Neural progenitor cell (in vitro differentiated cells): ENCODE data around the gene EP400. TPM values are rescaled to one million over a fixed set of nuclear protein-coding genes. Genes with fewer than 3 reads are reported as not detected.

Experiments used
- DNase-seq: peaks from one replicate; pipeline ENCODE4 v3.0.0-alpha.2; 2016; ENCODE audit warnings: low spot score
- H2AFZ ChIP-seq: fragments of 200-600 bp; sonication (generic); replicated peaks from 2 replicates; pipeline ENCODE4 v1.6.1; 2016; ENCODE audit warnings: antibody characterized with exemption
- H3F3A ChIP-seq: fragments of 200-600 bp; sonication (generic); 2 replicates; pipeline ENCODE4 v1.6.1; 2016; ENCODE audit warnings: antibody characterized with exemption, low read depth
- H3K27ac ChIP-seq: fragments of 200-600 bp; sonication (generic); 2 replicates; pipeline ENCODE4 v1.5.1; 2016; ENCODE audit warnings: mild to moderate bottlenecking
- H3K27me3 ChIP-seq: fragments of 200-600 bp; sonication (generic); 2 replicates; pipeline ENCODE4 v1.6.1; 2016; ENCODE audit warnings: mild to moderate bottlenecking, moderate library complexity
- H3K36me3 ChIP-seq: fragments of 200-600 bp; sonication (generic); 2 replicates; pipeline ENCODE4 v1.5.1; 2016
- H3K4me1 ChIP-seq: fragments of 200-600 bp; sonication (generic); 2 replicates; pipeline ENCODE4 v1.6.1; 2016; ENCODE audit warnings: mixed run types
- H3K4me2 ChIP-seq: fragments of 200-600 bp; sonication (generic); 2 replicates; pipeline ENCODE4 v1.6.1; 2016
- H3K4me3 ChIP-seq: fragments of 200-600 bp; sonication (generic); 2 replicates; pipeline ENCODE4 v1.5.1; 2016
- H3K79me2 ChIP-seq: fragments of 200-600 bp; sonication (generic); 2 replicates; pipeline ENCODE4 v1.6.1; 2016; ENCODE audit warnings: low read depth
- H3K9ac ChIP-seq: fragments of 200-600 bp; sonication (generic); 2 replicates; pipeline ENCODE4 v1.6.1; 2016
- H3K9me3 ChIP-seq: fragments of 200-600 bp; sonication (generic); 2 replicates; pipeline ENCODE4 v1.5.1; 2016; ENCODE audit warnings: low read depth
- H4K20me1 ChIP-seq: fragments of 200-600 bp; sonication (generic); 2 replicates; pipeline ENCODE4 v1.6.1; 2016; ENCODE audit warnings: low read depth
- H3K27ac Mint-ChIP-seq: 3 replicates; pipeline ENCODE4 v1.8.0; 2021; ENCODE audit warnings: mixed read lengths
- H3K27me3 Mint-ChIP-seq: 2 replicates; pipeline ENCODE4 v1.8.0; 2022; ENCODE audit warnings: low read depth, mild to moderate bottlenecking, inconsistent platforms, moderate library complexity, mixed read lengths; ENCODE audit not compliant: insufficient read depth
- H3K36me3 Mint-ChIP-seq: 3 replicates; pipeline ENCODE4 v1.8.0; 2021; ENCODE audit warnings: mixed read lengths
- H3K4me1 Mint-ChIP-seq: 3 replicates; pipeline ENCODE4 v1.8.0; 2021; ENCODE audit warnings: mixed read lengths
- H3K4me3 Mint-ChIP-seq: 3 replicates; pipeline ENCODE4 v1.8.0; 2021; ENCODE audit warnings: mild to moderate bottlenecking, moderate library complexity, mixed read lengths
- H3K9me3 Mint-ChIP-seq: 3 replicates; pipeline ENCODE4 v1.8.0; 2020; ENCODE audit warnings: mixed read lengths
- CTCF ChIP-seq: fragments of 200-600 bp; sonication (generic); IDR thresholded peaks from 2 replicates; pipeline ENCODE4 v1.5.1; 2017; ENCODE audit warnings: antibody characterized with exemption, mild to moderate bottlenecking
- EZH2 ChIP-seq: fragments of 200-600 bp; sonication (generic); IDR thresholded peaks from 2 replicates; pipeline ENCODE4 v1.6.1; 2017; ENCODE audit warnings: antibody characterized with exemption, mild to moderate bottlenecking, moderate library complexity
- EZH2phosphoT487 ChIP-seq: fragments of 200-600 bp; sonication (generic); IDR thresholded peaks from 2 replicates; pipeline ENCODE4 v1.6.1; 2017; ENCODE audit warnings: antibody characterized with exemption
- total RNA-seq: library from RNA; depleted of rRNA; stranded (reverse); fragments of >200 nt; gene quantifications from 2 replicates; pipeline ENCODE4 v1.2.3, GENCODE V29; 2015; ENCODE audit warnings: low replicate concordance

Gene EP400, protein sequence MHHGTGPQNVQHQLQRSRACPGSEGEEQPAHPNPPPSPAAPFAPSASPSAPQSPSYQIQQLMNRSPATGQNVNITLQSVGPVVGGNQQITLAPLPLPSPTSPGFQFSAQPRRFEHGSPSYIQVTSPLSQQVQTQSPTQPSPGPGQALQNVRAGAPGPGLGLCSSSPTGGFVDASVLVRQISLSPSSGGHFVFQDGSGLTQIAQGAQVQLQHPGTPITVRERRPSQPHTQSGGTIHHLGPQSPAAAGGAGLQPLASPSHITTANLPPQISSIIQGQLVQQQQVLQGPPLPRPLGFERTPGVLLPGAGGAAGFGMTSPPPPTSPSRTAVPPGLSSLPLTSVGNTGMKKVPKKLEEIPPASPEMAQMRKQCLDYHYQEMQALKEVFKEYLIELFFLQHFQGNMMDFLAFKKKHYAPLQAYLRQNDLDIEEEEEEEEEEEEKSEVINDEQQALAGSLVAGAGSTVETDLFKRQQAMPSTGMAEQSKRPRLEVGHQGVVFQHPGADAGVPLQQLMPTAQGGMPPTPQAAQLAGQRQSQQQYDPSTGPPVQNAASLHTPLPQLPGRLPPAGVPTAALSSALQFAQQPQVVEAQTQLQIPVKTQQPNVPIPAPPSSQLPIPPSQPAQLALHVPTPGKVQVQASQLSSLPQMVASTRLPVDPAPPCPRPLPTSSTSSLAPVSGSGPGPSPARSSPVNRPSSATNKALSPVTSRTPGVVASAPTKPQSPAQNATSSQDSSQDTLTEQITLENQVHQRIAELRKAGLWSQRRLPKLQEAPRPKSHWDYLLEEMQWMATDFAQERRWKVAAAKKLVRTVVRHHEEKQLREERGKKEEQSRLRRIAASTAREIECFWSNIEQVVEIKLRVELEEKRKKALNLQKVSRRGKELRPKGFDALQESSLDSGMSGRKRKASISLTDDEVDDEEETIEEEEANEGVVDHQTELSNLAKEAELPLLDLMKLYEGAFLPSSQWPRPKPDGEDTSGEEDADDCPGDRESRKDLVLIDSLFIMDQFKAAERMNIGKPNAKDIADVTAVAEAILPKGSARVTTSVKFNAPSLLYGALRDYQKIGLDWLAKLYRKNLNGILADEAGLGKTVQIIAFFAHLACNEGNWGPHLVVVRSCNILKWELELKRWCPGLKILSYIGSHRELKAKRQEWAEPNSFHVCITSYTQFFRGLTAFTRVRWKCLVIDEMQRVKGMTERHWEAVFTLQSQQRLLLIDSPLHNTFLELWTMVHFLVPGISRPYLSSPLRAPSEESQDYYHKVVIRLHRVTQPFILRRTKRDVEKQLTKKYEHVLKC (N-terminal part only)
- 16.3 and 21.2 TPM in 2 replicates for total RNA-seq

DNA sequence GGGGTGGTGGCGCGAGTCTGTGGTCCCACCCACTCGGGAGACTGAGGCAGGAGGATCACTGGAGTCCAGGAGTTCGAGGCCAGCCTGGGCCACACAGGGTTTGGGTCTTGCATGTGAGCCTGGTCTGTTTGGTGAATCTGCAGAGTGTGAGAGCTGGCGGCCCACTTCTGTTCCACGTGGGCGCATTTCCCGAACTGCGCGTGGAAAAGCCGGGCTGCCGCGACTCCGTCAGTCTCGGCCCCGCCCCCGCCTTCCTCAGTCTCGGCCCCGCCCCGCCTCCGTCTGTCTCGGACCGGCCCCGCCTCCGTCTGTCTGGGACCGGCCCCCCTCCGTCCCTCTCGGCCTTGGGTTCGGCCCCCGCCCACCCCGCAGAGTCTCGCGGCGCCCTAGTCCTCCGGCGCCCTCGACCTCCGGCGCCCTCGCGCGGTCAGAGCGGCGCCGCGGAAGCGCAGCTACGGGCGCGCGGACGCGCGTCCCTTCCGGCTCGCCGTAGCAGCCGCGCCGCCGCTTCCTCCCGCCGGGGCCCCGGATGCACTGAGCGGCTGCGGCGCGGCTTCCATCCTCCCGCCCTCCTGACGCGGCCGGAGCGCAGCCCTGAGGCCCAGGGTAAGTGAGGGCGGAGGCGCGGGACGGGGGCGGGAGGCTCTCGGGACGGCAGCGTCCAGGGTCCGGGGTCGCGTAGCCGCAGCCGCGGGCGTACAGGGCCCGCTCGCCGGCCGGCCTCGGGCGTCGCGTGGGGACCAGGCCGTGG lies at the start of gene EP400:
EP400 (plus strand) TSS at position 512 of the 751 bp plus-strand sequence. CDS start 10,678 bp downstream, outside the sequence.
- Histone ChIP-seq H2AFZ (peak within 1 kb of the TSS; percentile 81), H3K4me2 (peak within 1 kb of the TSS; percentile 99), H3K9me3 (no peaks in the 10 kb centered on the region), H3K9ac (peak within 1 kb of the TSS; percentile 83), H3K4me3 (peak within 1 kb of the TSS; percentile 92), H3K27ac (no peak within 1 kb of the TSS), H3K4me1 (no peaks in the 10 kb centered on the region), H3K79me2 (peaks cover 47% of the 10 kb centered on the region), H3K36me3 (no peaks in the 10 kb centered on the region), H4K20me1 (peaks cover 25% of the 10 kb centered on the region), H3F3A (peaks cover 23% of the 10 kb centered on the region), H3K27me3 (no peaks in the 10 kb centered on the region)
- peak within 1 kb of the TSS; percentile 93 for H3K4me3 Mint-ChIP-seq
- no peaks in the 10 kb centered on the region for H3K9me3 Mint-ChIP-seq
- peaks cover 5% of the 10 kb centered on the region for H3K36me3 Mint-ChIP-seq
- no peak within 1 kb of the TSS for H3K27ac Mint-ChIP-seq
- no peak for TF ChIP-seq EZH2phosphoT487
- no peak for TF ChIP-seq EZH2
- peak; percentile 72 for TF ChIP-seq CTCF
- peaks cover 13% of the 10 kb centered on the region for H3K4me1 Mint-ChIP-seq
- peaks cover 7% of the 10 kb centered on the region for H3K27me3 Mint-ChIP-seq
- peak; percentile 98 for DNase-seq

GRCh38 chr12:131900397-131900796 lies 49.3 kb upstream of the EP400 start:
- Mint-ChIP-seq H3K27me3 (peaks cover 2% of the 10 kb centered on the region), H3K4me1 (peaks cover 7% of the 10 kb centered on the region), H3K27ac (no peak overlapping the region), H3K36me3 (peaks cover 2% of the 10 kb centered on the region), H3K9me3 (no peaks in the 10 kb centered on the region), H3K4me3 (no peak overlapping the region)
- Histone ChIP-seq H3K4me2 (no peak overlapping the region), H2AFZ (no peak overlapping the region), H3K36me3 (no peaks in the 10 kb centered on the region), H3K9me3 (no peaks in the 10 kb centered on the region), H3K4me1 (peaks cover 4% of the 10 kb centered on the region), H3K79me2 (peaks cover 55% of the 10 kb centered on the region), H3K4me3 (no peak overlapping the region), H3K27me3 (no peaks in the 10 kb centered on the region), H3K9ac (no peak overlapping the region), H3K27ac (no peak overlapping the region), H4K20me1 (peaks cover 91% of the 10 kb centered on the region), H3F3A (no peaks in the 10 kb centered on the region)
- DNase-seq = no peak
- no peak for TF ChIP-seq EZH2
- TF ChIP-seq CTCF = no peak
- no peak for TF ChIP-seq EZH2phosphoT487
